ENCODE data around the gene SLC35B3.

DNA sequence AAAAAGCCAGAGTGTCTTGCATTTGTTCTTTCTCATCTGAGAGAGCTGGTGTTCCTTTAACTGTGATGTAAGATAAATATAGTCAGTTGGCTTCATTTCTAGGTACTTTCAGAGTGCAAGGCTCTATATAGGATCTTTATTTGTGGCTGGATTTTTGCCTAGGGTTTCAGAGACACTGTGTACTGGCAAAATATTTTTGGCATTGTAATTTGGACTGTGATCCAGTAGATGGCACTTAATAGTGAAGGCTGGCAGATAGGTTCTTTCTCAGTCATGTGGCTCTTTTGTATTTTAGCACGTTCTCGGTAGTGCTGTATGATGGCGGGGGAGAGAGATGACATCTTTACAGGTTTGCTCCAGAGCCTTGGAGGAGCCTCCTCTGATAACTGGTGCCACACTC lies 26.8 kb upstream of the SLC35B3 start:
- TF ChIP-seq EZH2 (IDR thresholded peaks at IDR 0.05; ENCODE audit: insufficient read depth, poor library complexity, severe bottlenecking) = no peak
- TF ChIP-seq EZH2phosphoT487 (IDR thresholded peaks at IDR 0.05; ENCODE audit: insufficient read depth, low read depth) = no peak

Measured in GM23248 (cell line).